Stimulated activated naive B cell treated with anti-CD40 and anti-IgM and Interleukin-4, amounts not matched to agents 10 μg/mL and 1 μg/mL and 100 μg/mL, for 72 hours (primary cell): Measurements from ENCODE around the gene CTNNBL1.

ENCODE experiments used
- ATAC-seq, 2 donors: fragments of 150-1000 bp; cut with Tn5 transposase; replicated peaks; 2 replicates each; pipeline ENCODE4 v1.10.0; 2021; ENCODE audit warnings: moderate library complexity in 1 of 2
- DNase-seq: peaks from one replicate; pipeline ENCODE4 v3.0.0; 2021
- H3K27ac Mint-ChIP-seq: one replicate; pipeline ENCODE4 v1.8.0; 2022; ENCODE audit warnings: mild to moderate bottlenecking, mixed read lengths
- H3K27me3 Mint-ChIP-seq, 2 donors: one replicate each; pipeline ENCODE4 v1.8.0; 2022; ENCODE audit warnings: mixed read lengths in 2 of 2
- H3K36me3 Mint-ChIP-seq, 2 donors: one replicate each; pipeline ENCODE4 v1.8.0; 2022; ENCODE audit warnings: mixed read lengths in 2 of 2, mild to moderate bottlenecking in 1 of 2
- H3K4me1 Mint-ChIP-seq, 2 donors: one replicate each; pipeline ENCODE4 v1.8.0; 2022; ENCODE audit warnings: mixed read lengths in 2 of 2, mild to moderate bottlenecking in 1 of 2
- H3K4me3 Mint-ChIP-seq, 2 donors: one replicate each; pipeline ENCODE4 v1.8.0; 2022; ENCODE audit warnings: mild to moderate bottlenecking in 2 of 2, mixed read lengths in 2 of 2, moderate library complexity in 1 of 2
- H3K9me3 Mint-ChIP-seq, 2 donors: one replicate each; pipeline ENCODE4 v1.8.0; 2022; ENCODE audit warnings: mixed read lengths in 2 of 2, mild to moderate bottlenecking in 1 of 2

CTNNBL1 gene

DNA sequence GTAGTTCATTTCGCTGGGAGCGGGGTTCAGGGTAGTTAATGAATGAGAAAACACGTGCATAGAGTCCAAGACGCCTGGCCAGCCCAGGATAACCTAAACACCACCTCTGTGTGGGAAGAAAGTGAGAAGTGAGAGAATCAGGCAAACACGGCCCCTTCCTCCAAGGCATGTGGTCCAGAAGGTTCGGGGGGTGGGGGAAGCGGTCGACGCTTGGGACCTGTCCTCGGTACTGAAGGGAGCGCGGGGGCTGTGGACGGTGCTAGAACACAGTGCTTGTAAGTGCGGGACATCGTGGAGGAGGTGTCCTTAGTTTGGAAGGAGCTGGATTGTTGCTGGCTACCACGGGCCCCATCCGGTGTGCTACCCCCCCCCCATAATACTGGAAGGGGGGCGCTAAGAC, 207.4 kb downstream of the CTNNBL1 start:
- peak overlapping the region; percentile 32 for H3K27ac Mint-ChIP-seq
- no peaks in the 10 kb centered on the region for H3K9me3 Mint-ChIP-seq
- no peak for DNase-seq
- H3K4me1 Mint-ChIP-seq, result peaks cover 12 to 20% of the 10 kb centered on the region in 2 donors
- ATAC-seq, result no peak
- no peak overlapping the region for H3K4me3 Mint-ChIP-seq
- H3K27me3 Mint-ChIP-seq, result peaks cover 55 to 64% of the 10 kb centered on the region in 2 donors
- peaks cover 3 to 4% of the 10 kb centered on the region in 2 donors for H3K36me3 Mint-ChIP-seq

DNA sequence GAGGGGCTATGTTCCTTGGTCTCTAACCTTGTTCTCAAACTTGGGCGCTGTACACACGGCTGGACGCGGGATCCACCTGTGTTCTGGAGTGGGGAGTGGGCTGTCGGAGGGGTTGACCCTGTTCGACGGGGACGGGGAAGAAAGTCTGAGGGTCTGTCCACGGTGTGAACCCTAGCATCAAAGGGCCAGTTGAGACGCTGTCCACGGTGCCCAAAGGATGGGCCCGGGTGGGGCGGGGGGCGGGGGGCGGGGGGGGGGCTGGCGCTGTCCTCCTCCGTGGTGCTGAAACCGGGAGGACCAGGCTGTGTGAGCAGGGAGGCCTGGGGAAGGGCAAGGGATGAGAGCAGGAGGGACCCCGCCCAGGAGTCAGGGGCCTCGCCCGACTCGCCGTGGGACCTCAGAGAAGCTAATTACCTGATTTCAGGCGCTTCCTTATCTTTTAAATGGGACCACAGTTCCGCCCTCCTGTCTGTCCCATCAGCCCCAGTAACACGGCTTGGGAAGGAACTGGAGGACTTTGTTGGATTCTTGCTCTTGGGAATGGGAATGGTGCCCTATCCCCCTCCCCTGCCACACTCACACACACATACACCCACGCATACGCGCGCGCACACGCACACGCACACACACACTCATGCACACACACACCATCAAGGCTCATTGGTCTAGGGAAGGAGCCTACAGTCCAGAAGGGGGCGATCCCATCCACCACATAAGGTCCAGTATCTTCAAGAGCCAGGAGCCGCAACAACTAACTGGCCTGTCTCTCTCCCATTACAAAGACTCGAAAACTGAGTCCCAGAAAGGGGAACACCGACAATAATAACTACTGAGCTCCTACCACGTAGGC, 208.0 kb downstream of the CTNNBL1 start:
- Mint-ChIP-seq H3K27me3 (peaks cover 57 to 70% of the 10 kb centered on the region in 2 donors), H3K4me3 (peak overlapping the region; percentile 42 to 63), H3K9me3 (no peaks in the 10 kb centered on the region), H3K36me3 (peaks cover 3 to 4% of the 10 kb centered on the region in 2 donors), H3K4me1 (peaks cover 12 to 20% of the 10 kb centered on the region in 2 donors), H3K27ac (no peak overlapping the region)
- no peak for DNase-seq
- ATAC-seq, result peak; percentile 67

DNA sequence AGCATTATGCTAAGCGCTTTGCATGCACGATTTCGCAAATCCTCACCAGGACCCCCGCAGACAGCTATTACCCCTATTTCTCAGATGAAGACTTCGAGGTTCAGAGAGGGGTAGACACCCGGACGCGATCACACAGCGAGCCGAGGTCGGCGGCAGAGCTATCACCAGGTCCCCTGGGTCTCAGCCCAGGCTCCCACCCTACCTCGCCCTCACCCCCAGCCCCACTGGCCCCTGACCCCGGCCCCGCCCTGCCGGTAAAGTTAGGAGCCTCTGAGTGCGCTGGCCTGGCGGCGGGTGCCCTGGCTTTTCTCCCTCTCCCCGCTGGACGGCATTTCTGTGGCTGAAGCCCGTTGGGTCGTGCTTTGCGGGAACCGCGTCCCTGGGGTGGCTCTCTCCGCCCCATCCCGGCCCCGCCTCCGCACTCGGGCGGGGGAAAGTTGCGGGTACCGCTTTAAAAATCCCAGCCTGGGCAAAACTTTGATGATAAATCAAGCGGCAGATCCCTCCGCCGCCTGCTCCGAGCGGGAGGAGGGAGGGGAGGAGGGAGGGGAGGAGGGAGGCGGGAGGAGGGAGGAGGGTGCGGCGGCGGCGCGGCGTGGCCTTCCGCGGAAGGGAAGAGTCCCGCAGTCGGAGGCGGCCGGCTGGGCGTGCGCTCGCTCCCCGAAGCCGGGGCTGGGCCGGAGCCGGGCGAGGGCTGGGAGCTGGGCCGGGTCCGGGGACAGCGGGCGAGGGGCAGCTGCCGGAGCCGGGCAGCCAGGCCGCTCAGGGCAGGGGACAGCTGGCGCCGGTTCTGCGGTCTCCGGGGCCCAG, 208.9 kb downstream of the CTNNBL1 start, which contains the start of gene VSTM2L:
VSTM2L (plus strand) TSS at position 624 of the 810 bp plus-strand sequence. CDS start 224 bp downstream, outside the sequence.
- H3K36me3 Mint-ChIP-seq, result peaks cover 3 to 4% of the 10 kb centered on the region in 2 donors
- DNase-seq, result no peak
- H3K27me3 Mint-ChIP-seq, result peaks cover 59 to 78% of the 10 kb centered on the region in 2 donors
- no peaks in the 10 kb centered on the region for H3K9me3 Mint-ChIP-seq
- peaks cover 12 to 20% of the 10 kb centered on the region in 2 donors for H3K4me1 Mint-ChIP-seq
- H3K4me3 Mint-ChIP-seq, result peak within 1 kb of the TSS; percentile 83 to 91
- peak; percentile 30 to 43 for ATAC-seq
- peak within 1 kb of the TSS; percentile 67 for H3K27ac Mint-ChIP-seq

DNA sequence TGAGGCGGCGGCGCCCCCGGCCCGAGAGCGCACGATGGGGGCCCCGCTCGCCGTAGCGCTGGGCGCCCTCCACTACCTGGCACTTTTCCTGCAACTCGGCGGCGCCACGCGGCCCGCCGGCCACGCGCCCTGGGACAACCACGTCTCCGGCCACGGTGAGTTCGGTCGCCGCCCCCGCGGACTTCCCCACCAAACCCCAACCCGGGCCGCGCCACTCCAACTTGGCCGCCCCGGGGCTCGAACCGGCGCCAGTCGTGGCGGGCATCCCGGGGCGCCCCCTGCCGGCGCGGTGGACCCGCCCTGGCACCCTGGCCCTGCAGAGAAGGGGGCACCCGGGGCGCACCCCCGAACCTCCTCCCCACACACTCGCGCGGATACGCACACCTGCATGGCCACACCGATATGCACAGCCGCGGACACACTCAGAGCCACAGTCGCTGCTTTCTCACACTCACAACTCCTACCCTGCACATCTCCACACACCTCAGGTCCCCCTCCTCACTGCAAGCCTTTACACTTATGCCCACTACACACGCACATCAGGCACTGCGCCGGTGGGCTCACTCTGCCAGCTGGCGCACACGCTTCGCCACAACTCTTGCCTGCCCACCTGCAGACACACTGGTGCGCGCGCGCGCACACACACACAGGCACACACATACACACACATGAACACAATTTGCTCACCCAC, 209.6 kb downstream of the CTNNBL1 start:
- ATAC-seq (peak; percentile 23 to 40), DNase-seq (no peak)
- Mint-ChIP-seq H3K27ac (peak overlapping the region; percentile 6), H3K4me3 (peak overlapping the region; percentile 83 to 91), H3K27me3 (peaks cover 63 to 85% of the 10 kb centered on the region in 2 donors), H3K4me1 (peaks cover 12 to 20% of the 10 kb centered on the region in 2 donors), H3K36me3 (peaks cover 3 to 4% of the 10 kb centered on the region in 2 donors), H3K9me3 (no peaks in the 10 kb centered on the region)

DNA sequence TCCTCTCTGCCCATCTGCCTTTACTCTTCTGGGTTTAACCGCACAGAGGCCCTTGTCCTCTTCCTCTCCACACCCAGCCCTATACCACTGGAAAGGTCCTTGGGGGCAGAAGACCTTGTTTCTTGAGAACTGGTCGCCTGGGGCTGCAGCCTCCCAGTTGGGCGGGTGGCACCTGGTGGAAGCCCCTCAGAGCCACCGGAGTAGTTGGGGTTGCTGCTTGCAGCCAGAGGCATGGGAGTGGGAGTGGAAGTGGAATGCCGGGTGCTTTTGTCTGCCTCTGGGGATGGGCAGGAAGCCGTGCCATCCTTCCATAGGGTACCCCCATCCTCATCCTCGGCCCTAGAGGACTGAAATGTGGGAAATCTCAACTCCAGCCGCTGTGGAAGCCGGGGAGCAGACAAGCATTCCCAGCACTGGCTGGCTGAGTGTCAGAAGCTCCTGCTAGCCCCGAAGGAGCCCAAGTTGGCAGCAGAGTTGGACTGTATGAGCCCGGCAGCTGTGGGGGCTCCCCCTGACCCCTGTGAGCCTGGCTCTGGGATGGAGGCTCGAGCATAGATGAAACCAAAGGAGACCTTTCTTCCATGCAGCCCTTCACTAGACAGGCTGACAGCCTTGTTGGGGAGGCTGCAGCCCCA, 210.3 kb downstream of the CTNNBL1 start:
- ATAC-seq, result no peak
- H3K27me3 Mint-ChIP-seq, result peaks cover 69 to 90% of the 10 kb centered on the region in 2 donors

DNA sequence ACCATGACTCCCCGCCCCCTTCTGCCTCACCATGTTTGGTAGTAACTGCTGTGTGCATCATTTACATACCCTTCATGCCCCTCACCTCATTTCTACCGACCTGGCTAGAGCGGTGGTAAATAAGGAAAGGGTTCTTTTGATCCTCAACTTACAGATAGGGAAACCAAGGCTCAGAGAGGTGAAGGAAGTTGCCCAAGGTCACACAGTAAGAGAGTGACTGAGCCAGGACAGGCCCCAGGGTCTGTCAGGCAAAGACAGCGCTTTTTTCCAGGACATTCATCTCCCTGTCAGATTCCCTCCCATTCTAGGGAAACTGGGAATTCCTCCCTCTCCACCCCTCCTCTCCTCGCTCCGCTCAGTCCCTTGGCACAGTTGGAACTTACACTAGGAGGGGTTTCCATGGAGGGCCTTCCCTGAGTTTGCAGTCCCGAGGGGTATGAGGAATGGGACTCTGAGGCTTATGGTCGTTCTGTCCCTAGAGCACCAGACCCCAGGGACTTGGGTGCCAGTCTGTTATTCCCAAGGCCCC, 211.1 kb downstream of the CTNNBL1 start:
- no peak for ATAC-seq
- peaks cover 12 to 20% of the 10 kb centered on the region in 2 donors for H3K4me1 Mint-ChIP-seq
- no peak for DNase-seq
- peaks cover 3 to 4% of the 10 kb centered on the region in 2 donors for H3K36me3 Mint-ChIP-seq
- H3K27me3 Mint-ChIP-seq, result peaks cover 64 to 89% of the 10 kb centered on the region in 2 donors
- H3K27ac Mint-ChIP-seq, result no peak overlapping the region
- no peak overlapping the region for H3K4me3 Mint-ChIP-seq
- H3K9me3 Mint-ChIP-seq, result no peaks in the 10 kb centered on the region

More for the DNA sequence above, 210.3 kb downstream of the CTNNBL1 start:
- peaks cover 3 to 4% of the 10 kb centered on the region in 2 donors for H3K36me3 Mint-ChIP-seq
- H3K4me1 Mint-ChIP-seq, result peaks cover 12 to 20% of the 10 kb centered on the region in 2 donors
- DNase-seq, result no peak
- no peaks in the 10 kb centered on the region for H3K9me3 Mint-ChIP-seq
- peak overlapping the region; percentile 83 to 91 for H3K4me3 Mint-ChIP-seq
- H3K27ac Mint-ChIP-seq, result peak overlapping the region; percentile 6

DNA sequence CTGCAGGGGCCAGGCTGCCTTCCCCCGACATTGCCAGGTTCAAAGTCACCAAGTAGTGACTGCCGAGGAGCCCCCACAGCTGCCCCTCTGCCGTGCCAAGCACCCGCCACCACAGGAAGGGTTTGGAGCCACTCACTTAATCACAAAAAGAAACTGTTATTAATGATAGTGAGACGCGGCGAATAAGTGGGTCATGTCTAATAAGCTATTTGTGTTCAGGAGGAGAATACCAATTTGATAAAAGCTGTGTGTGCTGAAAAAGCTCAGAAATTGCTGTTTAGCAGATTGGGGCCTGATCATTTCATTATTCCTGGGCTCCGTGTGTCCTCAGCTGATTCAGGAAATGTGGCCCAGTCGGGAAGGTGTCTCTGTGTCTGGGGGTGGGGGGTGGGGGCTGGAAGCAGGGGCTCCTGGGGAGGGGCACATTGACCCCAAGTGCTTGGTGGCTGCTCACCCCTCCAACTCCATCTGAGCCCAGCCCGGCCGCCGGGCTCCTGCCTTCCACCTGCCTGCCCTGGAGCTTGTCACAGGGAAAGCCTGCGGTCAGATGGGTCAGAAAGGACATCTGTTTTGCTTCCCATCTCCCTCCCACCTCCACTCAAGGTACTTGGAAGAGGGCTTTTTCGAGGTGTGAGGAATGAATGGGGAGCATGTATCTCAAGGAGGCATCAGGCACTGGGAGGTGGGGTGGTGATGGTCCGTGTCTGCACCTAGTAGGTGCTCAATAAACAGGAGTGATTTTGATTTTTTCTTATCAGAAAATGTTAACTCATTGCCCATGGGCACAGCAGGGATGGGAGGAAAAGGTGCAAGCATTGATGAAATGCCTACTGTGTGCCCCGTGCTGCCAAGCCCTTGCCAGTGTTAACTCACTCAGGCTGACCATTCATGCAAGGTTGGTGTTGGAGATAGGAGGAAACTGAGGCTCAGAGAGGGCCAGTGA, 212.1 kb downstream of the CTNNBL1 start:
- Mint-ChIP-seq H3K9me3 (no peaks in the 10 kb centered on the region), H3K27ac (no peak overlapping the region), H3K4me3 (no peak overlapping the region), H3K27me3 (peaks cover 65 to 90% of the 10 kb centered on the region in 2 donors), H3K36me3 (peaks cover 3 to 4% of the 10 kb centered on the region in 2 donors), H3K4me1 (peaks cover 12 to 19% of the 10 kb centered on the region in 2 donors)
- no peak for DNase-seq
- ATAC-seq, result no peak

DNA sequence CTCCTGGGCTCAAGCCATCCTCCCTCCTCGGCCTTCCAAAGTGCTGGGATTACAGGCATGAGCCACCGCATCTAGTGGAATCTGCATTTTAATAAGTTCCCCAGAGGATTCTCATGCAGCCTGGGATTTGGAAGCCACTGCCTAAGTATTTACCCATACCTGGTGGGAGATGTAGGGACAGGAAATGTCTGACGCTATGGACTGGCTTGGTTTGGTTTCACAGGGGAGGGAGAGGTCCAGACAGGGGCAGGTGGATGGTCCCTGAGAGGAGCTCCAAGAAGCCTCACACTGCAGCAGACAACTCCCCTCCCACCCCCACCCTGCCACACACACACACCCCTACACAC, 213.5 kb downstream of the CTNNBL1 start:
- no peak for DNase-seq
- Mint-ChIP-seq H3K27ac (no peak overlapping the region), H3K36me3 (peaks cover 3 to 4% of the 10 kb centered on the region in 2 donors), H3K9me3 (no peaks in the 10 kb centered on the region), H3K27me3 (peaks cover 64 to 90% of the 10 kb centered on the region in 2 donors), H3K4me3 (no peak overlapping the region), H3K4me1 (peaks cover 10 to 16% of the 10 kb centered on the region in 2 donors)
- no peak for ATAC-seq

DNA sequence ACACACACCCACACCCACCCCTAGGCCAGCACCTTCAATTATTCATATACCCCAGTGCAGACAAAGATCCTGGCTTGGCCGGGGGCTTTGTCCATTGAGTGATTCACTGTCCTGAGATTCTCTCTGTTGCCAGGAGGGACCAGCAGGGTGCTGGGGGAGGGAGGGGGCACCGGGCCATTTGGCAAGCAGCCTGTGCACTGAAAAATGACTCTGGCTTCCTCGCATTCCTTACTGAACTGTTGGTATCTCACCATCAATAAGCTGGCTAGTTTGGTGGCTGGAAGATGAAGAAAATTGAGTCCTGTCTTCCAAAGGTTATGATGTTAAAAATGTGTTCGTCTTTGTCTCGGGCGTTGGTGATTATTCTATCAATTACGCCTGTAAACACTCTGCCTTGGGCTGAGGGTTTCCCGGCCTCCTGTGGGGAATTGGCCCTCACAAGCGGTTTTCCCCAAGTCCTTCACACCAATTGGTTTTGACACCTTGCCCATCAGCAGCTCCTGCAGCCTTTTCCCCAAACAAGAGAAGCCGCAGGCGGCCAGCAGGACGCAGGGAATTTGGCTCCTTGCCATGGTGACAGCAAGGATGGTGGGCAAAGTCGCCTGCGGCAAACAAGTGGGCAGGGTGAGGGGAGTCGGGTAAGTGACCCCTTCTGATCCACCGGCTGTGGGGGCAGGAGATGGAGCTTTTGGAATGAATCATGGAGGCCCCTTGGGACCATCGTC, 214.0 kb downstream of the CTNNBL1 start:
- Mint-ChIP-seq H3K9me3 (no peaks in the 10 kb centered on the region), H3K27me3 (peaks cover 68 to 91% of the 10 kb centered on the region in 2 donors), H3K36me3 (peaks cover 3 to 4% of the 10 kb centered on the region in 2 donors), H3K4me3 (no peak overlapping the region), H3K4me1 (peaks cover 11 to 20% of the 10 kb centered on the region in 2 donors), H3K27ac (no peak overlapping the region)
- DNase-seq (no peak), ATAC-seq (no peak)

DNA sequence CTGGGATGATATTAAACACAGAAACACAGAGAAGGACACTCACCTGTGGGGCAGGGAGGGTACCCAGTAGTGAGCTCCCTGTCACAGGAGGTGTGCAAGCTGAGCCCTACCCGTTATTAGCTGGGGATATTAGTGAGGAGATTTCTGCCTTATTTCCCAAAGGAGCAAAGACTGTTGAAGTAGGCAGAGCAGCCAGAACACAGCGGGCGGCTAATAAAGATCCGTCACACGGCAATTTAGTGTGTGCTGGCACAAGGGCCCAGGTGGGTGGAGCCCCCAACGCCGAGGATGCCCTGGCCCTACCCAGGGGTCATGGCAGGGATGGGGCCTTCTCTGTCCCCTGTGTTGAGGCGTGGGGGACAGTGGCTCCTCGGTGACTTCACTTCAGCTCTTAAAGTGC, 217.4 kb downstream of the CTNNBL1 start:
- H3K27me3 Mint-ChIP-seq, result peaks cover 70 to 91% of the 10 kb centered on the region in 2 donors
- DNase-seq (no peak), ATAC-seq (no peak)
- H3K36me3 Mint-ChIP-seq, result no peaks in the 10 kb centered on the region
- no peak overlapping the region for H3K27ac Mint-ChIP-seq
- no peaks in the 10 kb centered on the region for H3K9me3 Mint-ChIP-seq
- H3K4me1 Mint-ChIP-seq, result peaks cover 18 to 38% of the 10 kb centered on the region in 2 donors
- H3K4me3 Mint-ChIP-seq, result no peak overlapping the region

DNA sequence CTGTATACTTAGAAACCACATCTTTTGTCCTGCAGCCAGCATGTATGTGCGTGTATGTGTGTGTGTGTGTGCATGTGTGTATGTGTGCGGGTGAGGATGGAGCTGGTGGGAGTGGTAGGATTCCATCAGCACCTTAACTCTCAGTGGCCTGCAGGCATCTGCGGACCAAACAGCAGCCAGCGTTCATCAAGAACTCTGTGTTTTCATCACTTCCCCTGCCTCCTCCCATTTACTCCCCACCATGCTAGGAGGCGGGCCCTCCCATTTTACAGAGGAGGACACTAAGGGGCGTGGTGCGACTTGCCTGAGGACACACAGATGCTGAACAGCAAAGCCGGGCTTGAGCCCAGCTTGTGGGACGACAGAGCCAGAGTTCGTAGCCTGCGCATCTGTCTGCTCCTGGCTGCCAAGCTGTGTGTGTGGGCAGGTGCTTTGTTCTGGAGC, 218.0 kb downstream of the CTNNBL1 start:
- Mint-ChIP-seq H3K9me3 (no peaks in the 10 kb centered on the region), H3K27me3 (peaks cover 75 to 91% of the 10 kb centered on the region in 2 donors), H3K4me3 (no peak overlapping the region), H3K36me3 (no peaks in the 10 kb centered on the region), H3K27ac (no peak overlapping the region), H3K4me1 (peaks cover 20 to 38% of the 10 kb centered on the region in 2 donors)
- DNase-seq, result no peak
- ATAC-seq, result peak; percentile 64 to 67

DNA sequence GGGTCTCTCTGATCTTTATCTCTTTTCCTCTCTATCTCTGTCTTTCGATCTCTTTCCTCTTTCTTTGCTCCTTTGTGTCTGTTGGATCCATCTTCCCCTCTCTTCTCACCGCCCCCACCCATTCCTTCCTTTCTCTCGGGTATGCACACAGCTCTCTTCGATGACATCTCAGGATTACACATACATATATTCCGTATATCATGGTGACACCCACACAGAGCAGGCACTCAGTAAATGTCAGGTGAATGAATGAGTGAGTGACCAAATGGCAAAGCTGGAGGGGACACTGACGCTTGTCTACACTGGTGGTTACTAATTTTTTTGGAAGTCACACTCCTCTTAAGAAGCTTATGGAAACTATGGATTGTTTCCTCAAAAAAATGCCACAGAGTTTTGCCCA, 219.0 kb downstream of the CTNNBL1 start:
- ATAC-seq, result no peak
- Mint-ChIP-seq H3K4me1 (peaks cover 21 to 38% of the 10 kb centered on the region in 2 donors), H3K27ac (no peak overlapping the region), H3K27me3 (peaks cover 73 to 92% of the 10 kb centered on the region in 2 donors), H3K4me3 (no peak overlapping the region), H3K36me3 (no peaks in the 10 kb centered on the region), H3K9me3 (no peaks in the 10 kb centered on the region)
- DNase-seq, result no peak
